Stimulated activated CD4-positive, alpha-beta T cell treated with anti-CD3 and anti-CD28 coated beads, TNF-alpha, amount 100 ng/mL, for 4 hours (primary cell): Measurements from ENCODE around the gene SIK2.

ENCODE experiments used
- DNase-seq, 3 experiments: peaks; one replicate each; pipeline ENCODE4 v3.0.0-alpha.2; 2020; ENCODE audit warnings: low read depth in 3 of 3

Gene SIK2

DNA sequence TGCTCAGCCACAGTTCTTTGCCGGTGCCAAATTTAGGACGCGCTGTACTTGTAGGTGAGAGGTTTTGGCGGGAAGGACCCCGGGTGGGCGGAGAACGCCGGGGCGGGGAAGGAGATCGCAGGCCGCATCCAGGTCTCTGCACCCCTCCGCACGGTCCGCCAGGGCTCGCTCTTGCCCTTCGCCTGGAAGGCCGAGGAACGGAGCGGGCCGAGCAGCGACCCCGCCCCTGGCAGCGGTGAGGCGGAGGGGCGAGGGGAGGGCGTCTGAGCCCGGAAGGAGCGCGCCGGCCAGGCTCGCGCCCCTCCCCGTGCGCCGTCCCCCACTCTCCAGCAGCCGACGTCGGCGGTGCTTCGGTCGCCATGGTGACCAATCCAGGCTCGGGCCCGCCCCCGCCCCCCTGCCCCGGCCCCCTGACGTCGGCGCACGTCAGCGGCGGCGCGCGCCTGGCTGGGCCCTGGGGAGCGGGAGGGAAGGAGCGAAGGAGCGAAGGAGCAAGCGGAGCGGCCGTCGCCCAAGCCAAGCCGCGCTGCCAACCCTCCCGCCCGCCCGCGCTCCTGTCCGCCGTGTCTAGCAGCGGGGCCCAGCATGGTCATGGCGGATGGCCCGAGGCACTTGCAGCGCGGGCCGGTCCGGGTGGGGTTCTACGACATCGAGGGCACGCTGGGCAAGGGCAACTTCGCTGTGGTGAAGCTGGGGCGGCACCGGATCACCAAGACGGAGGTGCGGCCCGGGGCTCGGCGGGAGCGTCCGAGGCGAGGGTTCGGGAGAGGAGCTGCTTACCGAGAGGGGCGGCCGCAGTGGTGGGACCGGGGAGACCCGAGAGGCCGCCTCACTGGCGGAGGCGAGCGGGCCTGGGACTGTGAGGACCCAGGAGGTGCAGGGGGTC, at the start of gene SIK2:
Gene SIK2, plus strand, starts transcription at position 471 of the 886 bp plus-strand sequence. Its CDS starts 115 bp downstream, at position 586.
- peak; percentile 71 to 73 (median 72) for DNase-seq

GRCh38 chr11:111554532-111554931, 47.7 kb upstream of the SIK2 start:
- DNase-seq = no peak

DNA sequence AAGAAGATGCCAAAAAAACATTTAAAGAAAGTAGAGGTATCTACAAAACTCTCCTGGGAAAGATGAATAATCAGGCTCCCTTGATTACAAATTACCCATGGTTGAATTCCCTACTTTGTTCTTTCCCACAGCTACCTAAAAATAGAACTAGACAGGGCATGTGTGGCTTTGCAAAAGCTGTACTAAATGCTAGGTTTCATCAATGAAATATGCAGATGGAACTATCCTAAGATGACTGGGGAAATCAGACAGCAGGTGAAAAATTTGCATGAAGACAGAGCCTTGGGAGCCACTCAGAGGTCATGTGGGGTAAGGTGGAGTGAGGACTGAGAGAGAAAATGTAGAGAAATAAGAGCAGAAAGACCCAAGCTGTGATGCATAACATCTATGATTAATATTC, 47.0 kb upstream of the SIK2 start:
- DNase-seq = no peak

GRCh38 chr11:111557425-111558111, 44.7 kb upstream of the SIK2 start:
- no peak for DNase-seq

- no peak for DNase-seq
These were observed 42.3 kb upstream of the SIK2 start for GRCh38 chr11:111559800-111560464.

DNA sequence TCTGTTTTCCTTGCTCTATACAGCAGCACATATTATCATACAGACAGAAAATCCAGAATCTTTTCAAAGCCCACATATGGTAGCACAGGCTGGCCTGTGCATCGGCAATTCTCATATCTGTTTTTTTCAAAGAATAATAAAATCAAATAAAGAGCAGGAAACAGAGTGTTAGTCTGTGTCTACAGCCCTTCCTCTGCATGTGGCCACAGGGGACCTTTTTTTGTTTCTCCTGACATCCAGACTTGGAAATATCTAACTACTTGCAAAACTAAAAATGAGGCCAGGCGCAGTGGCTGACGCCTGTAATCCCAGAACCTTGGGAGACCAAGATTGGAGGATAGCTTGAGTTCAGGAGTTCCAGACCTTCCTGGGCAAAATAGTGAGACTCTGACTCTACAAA, 41.4 kb upstream of the SIK2 start:
- DNase-seq = no peak

- DNase-seq = no peak
These were observed 40.9 kb upstream of the SIK2 start for GRCh38 chr11:111561306-111561705.

DNA sequence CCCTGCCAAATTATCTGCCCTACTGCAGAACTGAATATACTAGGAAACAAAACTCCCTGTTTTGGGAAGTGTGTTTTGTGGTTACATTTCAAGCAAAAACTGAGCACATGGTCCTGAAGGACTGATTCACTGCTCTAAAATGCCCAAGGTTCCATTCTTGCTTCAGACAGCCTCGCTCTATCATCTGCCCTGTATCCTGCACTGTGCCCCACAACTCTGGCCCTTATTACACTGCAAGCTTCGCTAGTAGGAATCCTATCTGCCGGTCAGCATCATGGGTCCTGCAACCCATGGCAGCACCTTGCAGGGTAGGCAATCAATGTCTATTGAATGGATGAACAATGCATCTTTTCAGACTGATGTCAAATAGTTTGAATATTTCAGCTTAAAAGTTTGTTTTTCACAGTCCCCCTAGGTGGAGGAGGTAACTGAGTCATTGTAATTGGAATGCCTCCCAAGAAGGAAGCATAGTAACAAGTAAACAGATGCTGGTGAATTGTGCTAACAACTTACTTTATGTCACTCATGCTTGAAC, 40.4 kb upstream of the SIK2 start:
- DNase-seq = no peak

DNA sequence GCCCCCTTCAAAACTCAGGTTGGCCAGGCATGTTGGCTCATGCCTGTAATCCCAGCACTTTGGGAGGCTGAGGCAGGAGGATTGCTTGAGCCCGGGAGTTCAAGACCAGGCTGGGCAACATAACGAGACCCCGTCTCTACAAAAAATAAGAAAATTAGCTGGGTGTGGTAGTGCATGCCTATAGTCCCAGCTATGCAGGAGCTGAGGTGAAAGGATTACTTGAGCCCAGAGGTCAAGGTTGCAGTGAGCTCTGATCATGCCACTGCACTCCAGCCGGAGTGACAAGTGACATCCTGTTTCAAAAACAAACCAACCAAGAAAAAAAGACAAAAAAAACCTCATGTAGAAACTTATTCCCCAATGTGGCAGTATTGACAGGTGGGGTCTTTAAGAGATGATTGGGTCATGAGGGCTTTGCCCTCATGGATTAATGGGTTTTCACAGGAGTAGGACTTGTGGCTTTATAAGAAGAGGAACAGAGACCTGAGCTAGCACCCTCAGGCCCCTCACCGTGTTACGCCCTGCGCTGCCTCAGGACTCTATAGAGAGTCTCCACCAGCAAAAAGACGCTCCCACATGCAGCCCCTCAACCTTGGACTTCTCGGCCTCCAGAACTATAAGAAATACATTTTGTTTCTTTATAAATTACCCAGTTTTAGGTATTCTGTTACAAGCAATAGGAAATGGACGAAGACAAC, 39.4 kb upstream of the SIK2 start:
- no peak for DNase-seq

DNA sequence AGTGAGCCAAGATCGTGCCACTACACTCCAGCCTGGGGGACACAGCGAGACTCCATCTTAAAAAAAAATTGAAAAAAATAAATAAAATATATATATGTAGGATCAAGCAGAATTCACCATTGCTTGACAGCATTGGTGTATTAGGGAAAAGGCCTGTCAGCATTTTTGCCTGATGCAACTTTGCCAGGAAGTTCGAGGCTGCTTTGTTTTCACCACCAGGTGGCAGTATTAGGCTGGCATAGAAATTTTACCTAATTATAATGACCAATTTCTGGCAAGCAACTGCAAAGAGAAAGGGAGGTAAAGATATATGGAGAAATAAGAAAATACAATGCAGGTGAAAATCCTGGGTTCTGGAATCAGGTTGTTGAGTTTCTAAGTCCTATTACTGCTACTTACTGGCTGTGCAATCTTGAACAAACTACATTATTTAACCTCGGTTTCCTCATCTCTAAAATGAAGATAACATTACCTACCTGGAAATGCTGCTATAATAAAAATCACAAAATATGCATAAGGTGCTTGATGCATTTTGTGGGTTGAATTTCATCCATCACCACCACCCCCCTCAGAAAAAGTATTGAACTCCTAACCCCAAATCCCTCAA, 37.0 kb upstream of the SIK2 start:
- peak; percentile 9 to 42 (median 41) for DNase-seq

DNA sequence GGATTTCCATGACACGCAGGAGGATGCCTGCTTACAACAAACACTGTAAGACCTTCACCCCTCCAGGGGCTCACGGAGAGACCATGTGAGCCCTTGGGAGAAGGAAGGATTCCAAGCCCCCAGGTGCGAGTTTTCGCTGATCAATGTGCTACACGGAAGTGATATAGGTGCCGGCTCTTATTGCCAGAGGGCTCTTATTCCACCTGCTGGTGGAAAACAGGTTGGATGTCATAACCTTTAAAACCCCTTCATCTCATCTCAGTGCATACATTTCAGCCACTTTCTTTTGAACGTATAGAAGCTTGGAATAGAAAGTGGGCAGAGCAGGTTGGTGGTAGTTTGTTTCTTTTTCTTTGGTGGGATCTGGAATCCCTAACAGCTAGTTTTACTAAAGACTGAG, 35.9 kb upstream of the SIK2 start:
- no peak for DNase-seq

DNA sequence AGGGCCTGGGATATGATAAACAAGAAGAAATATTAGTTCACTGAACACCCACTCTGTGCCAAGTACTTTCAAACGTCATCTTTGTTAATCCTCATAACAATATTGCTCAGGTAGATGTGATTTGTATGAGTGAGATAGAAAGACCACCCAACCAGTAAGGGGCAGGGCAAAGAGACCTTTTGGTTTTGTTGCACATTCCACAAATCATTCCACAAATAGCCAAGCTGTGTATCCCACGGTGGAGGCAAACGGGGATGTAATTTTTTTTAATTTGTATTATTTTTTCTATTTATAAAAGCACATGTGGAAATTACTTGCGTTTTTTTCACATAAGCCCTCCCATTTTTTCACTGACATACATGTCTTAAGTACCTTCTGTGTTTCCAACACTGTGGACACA, 32.8 kb upstream of the SIK2 start:
- no peak for DNase-seq

GRCh38 chr11:111570796-111571195, 31.5 kb upstream of the SIK2 start:
- no peak for DNase-seq

GRCh38 chr11:111571829-111572501, 30.3 kb upstream of the SIK2 start:
- no peak for DNase-seq

DNA sequence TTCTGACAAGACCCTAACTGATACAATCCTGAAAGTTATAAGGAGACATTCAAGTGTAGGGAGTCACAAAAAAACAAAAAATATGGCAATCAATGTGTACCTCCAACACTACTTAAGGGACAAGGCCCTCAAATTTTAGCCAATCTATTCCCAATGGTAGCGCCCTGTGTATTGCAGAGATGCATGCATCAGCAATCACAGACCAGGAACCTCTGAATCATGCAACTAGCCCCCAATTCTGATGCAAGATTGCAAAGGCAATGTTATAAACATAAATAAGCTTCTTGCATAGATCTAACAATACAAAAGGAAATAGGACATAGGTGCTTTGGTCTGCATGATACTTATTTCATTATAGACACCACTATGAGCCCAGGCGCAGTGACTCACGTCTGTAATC, 29.7 kb upstream of the SIK2 start:
- DNase-seq = no peak

GRCh38 chr11:111573821-111574249, 28.4 kb upstream of the SIK2 start:
- no peak for DNase-seq

DNA sequence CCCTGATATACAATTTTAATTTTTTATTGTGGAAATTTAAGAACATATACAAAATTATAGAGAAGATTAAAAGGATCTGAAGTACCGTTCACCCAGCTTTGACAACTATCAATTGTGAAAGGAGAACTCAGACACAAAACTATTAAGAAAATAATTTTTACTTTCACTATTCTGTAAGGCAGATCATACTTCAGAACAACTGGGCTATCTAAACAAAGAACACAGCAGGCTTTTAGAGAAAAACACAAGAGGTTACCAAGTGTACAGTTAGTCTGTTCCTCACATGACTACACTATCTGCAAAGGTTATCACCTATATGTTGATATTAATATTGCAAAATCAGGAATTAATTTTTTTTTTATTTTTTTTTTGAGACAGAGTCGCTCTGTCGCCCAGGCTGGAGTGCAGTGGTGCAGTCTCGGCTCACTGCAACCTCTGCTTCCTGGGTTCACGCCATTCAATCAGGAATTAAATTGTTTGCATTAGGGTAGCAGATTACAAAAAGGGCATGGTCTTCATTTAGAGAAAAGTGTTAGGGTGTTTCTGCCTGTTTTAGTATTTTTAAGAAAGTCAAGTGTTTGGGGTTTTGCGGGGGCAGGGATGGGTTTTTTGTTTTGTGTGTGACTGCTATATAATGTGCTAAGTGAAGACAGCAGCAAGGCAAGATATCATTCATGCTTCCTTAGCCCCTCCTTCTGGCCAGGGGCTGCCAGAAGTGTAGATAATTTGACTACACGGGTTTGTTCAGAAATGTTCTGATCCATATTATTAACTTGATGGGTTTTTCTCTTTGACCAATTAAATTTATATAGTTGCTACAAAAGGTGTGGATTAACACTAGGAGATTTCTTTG, 27.6 kb upstream of the SIK2 start:
- no peak for DNase-seq

GRCh38 chr11:111575740-111576139, 26.5 kb upstream of the SIK2 start:
- no peak for DNase-seq

DNA sequence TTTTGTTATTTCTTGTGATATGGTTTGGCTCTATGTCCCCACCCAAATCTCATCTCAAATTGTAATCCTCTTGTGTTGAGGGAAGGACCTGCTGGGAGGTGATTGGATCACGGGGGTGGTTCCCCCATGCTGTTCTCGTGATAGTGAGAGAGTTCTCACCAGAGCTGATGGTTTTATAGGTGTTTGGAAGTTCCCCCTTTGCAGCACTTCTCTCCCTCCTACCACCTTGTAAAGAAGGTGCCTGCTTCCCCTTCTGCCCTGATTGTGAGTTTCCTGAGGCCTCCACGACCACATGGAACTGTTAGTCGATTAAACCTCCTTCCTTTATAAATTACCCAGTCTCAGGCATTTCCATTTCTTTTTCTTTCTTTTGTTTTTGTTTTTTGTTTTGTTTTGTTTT, 24.4 kb upstream of the SIK2 start:
- DNase-seq = no peak

GRCh38 chr11:111581341-111581740, 20.9 kb upstream of the SIK2 start:
- no peak for DNase-seq
